HG03045 (cell line): ENCODE results near the gene CDK8.

Source experiments
- ATAC-seq: cut with Tn5 transposase; IDR thresholded peaks from one replicate; pipeline ENCODE4 v1.9.1; 2021; ENCODE audit warnings: mild to moderate bottlenecking, moderate library complexity; ENCODE audit not compliant: unreplicated experiment

CDK8 gene

GRCh38 chr13:26379831-26380230, 125.9 kb downstream of the CDK8 start:
- ATAC-seq: no peak

- no peak for ATAC-seq
These were observed 127.0 kb downstream of the CDK8 start for GRCh38 chr13:26380930-26381329.

- no peak for ATAC-seq
These were observed 128.4 kb downstream of the CDK8 start for GRCh38 chr13:26382366-26382765.

- ATAC-seq: no peak
These were observed 128.9 kb downstream of the CDK8 start for GRCh38 chr13:26382835-26383234.

GRCh38 chr13:26384587-26384986, 130.7 kb downstream of the CDK8 start:
- no peak for ATAC-seq

GRCh38 chr13:26386026-26386425, 132.1 kb downstream of the CDK8 start:
- no peak for ATAC-seq

- no peak for ATAC-seq
These were observed 136.3 kb downstream of the CDK8 start for GRCh38 chr13:26390203-26390602.

GRCh38 chr13:26400545-26400944, 146.6 kb downstream of the CDK8 start:
- no peak for ATAC-seq

GRCh38 chr13:26401069-26401468, 147.1 kb downstream of the CDK8 start:
- no peak for ATAC-seq

- no peak for ATAC-seq
These were observed 147.7 kb downstream of the CDK8 start for GRCh38 chr13:26401578-26402021.

- no peak for ATAC-seq
These were observed 152.9 kb downstream of the CDK8 start for GRCh38 chr13:26406791-26407190.

GRCh38 chr13:26411206-26411605, 157.3 kb downstream of the CDK8 start:
- ATAC-seq: no peak

GRCh38 chr13:26412263-26412662, 158.3 kb downstream of the CDK8 start:
- no peak for ATAC-seq

GRCh38 chr13:26412936-26413716, 159.2 kb downstream of the CDK8 start:
- ATAC-seq: no peak

GRCh38 chr13:26420282-26420960, 166.5 kb downstream of the CDK8 start:
- ATAC-seq: no peak

- no peak for ATAC-seq
These were observed 168.1 kb downstream of the CDK8 start for GRCh38 chr13:26422036-26422435.

GRCh38 chr13:26423629-26424028, 169.7 kb downstream of the CDK8 start:
- ATAC-seq: no peak

- no peak for ATAC-seq
These were observed 170.3 kb downstream of the CDK8 start for GRCh38 chr13:26424181-26424580.

GRCh38 chr13:26425443-26426358, 171.8 kb downstream of the CDK8 start:
- no peak for ATAC-seq

- ATAC-seq: no peak
These were observed 179.8 kb downstream of the CDK8 start for GRCh38 chr13:26433776-26434175.

GRCh38 chr13:26435171-26435570, 181.2 kb downstream of the CDK8 start:
- no peak for ATAC-seq
